Measurements from ENCODE around the gene EFCAB5. TPM values are rescaled to one million over a fixed set of nuclear protein-coding genes. Genes with fewer than 3 reads are reported as not detected.

Gene EFCAB5
- total and polyA plus RNA-seq, 2 of the 13 experiments (the other 11 are each of a cell fraction or from before 2014, with no cell fraction given): 0.15 TPM; not detected in 1

DNA sequence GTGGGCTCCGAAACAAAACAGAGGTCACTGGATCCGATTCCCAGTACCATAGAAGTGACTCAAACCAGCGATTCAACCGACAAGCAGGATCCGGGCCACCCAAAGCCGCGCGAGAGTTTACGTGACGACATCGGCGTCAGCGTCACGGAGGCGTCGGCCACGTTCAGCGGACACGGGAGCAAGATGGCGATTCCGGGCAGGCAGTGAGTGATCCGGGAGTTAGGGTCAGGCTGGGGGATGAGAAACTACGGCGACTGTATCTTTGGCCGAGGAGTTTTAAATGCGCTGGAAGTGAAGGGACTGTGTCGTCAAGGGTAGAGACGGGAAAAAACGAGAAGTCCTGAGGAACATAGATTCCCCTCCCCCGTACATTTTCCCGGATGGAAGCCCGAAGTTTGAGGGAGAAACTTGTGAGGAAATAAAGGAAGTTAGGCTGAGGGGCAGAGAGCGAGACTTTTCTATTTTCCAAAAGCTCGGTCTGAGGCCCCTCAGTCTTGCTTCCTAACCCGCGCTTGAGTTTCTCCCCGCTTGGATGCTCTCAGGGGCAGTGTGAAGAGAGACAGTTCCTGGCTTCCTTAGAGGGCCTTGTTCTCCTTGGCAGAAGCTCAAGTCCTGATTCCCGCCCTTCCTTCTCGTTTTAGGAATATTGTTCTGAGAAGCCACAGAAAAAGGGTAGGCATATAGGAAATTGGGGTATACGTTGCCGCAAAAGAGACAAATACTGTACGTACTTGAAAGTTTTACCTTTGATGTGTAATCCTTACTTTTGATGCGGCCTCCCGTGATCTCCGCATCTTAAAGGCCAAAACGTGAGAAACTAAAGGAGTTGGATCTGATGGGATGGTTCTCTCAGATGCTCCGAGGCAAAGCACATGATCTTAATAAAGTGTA is 175.5 kb downstream of the EFCAB5 start, which contains the start of gene NSRP1 (continued):
- no peak for TF ChIP-seq NCOA5 (CRISPR knock-in tag; IDR thresholded peaks at IDR 0.05)
- TF ChIP-seq, protein P1, sequence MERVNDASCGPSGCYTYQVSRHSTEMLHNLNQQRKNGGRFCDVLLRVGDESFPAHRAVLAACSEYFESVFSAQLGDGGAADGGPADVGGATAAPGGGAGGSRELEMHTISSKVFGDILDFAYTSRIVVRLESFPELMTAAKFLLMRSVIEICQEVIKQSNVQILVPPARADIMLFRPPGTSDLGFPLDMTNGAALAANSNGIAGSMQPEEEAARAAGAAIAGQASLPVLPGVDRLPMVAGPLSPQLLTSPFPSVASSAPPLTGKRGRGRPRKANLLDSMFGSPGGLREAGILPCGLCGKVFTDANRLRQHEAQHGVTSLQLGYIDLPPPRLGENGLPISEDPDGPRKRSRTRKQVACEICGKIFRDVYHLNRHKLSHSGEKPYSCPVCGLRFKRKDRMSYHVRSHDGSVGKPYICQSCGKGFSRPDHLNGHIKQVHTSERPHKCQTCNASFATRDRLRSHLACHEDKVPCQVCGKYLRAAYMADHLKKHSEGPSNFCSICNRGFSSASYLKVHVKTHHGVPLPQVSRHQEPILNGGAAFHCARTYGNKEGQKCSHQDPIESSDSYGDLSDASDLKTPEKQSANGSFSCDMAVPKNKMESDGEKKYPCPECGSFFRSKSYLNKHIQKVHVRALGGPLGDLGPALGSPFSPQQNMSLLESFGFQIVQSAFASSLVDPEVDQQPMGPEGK (CRISPR knock-in tag; IDR thresholded peaks at IDR 0.05): no peak
- peak; percentile 92 for TF ChIP-seq DR1 (CRISPR knock-in tag; IDR thresholded peaks at IDR 0.05)
- no peak for TF ChIP-seq CBX5 (CRISPR knock-in tag; IDR thresholded peaks at IDR 0.05; ENCODE audit: borderline replicate concordance)
- TF ChIP-seq NCOA1 (CRISPR knock-in tag; IDR thresholded peaks at IDR 0.05): no peak; the same call in 1 of the 2 replicates
- no peak; the same call in 1 of the 2 replicates for TF ChIP-seq SMAD3 (CRISPR knock-in tag; IDR thresholded peaks at IDR 0.05)
- TF ChIP-seq RXRB (CRISPR knock-in tag; IDR thresholded peaks at IDR 0.05; ENCODE audit: borderline replicate concordance): peak; percentile 50
- TF ChIP-seq, protein P2, sequence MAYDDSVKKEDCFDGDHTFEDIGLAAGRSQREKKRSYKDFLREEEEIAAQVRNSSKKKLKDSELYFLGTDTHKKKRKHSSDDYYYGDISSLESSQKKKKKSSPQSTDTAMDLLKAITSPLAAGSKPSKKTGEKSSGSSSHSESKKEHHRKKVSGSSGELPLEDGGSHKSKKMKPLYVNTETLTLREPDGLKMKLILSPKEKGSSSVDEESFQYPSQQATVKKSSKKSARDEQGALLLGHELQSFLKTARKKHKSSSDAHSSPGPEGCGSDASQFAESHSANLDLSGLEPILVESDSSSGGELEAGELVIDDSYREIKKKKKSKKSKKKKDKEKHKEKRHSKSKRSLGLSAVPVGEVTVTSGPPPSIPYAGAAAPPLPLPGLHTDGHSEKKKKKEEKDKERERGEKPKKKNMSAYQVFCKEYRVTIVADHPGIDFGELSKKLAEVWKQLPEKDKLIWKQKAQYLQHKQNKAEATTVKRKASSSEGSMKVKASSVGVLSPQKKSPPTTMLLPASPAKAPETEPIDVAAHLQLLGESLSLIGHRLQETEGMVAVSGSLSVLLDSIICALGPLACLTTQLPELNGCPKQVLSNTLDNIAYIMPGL (CRISPR knock-in tag; IDR thresholded peaks at IDR 0.05; ENCODE audit: borderline replicate concordance in 1 of 2, low read depth in 1 of 2): peak; percentile 81 to 83; a peak in 3 of 4 replicates
- TF ChIP-seq ZNF101 (CRISPR knock-in tag; IDR thresholded peaks at IDR 0.05; ENCODE audit: borderline replicate concordance, low read depth): no peak
- peak; percentile 50; the same call in 1 of the 2 replicates for TF ChIP-seq ZNF503 (CRISPR knock-in tag; IDR thresholded peaks at IDR 0.05)
- TF ChIP-seq ZNF891 (CRISPR knock-in tag; IDR thresholded peaks at IDR 0.05): no peak
- TF ChIP-seq NBN (conservative IDR thresholded peaks at IDR 0.05): no peak
- TF ChIP-seq HMG20A (CRISPR knock-in tag; IDR thresholded peaks at IDR 0.05; ENCODE audit: borderline replicate concordance): no peak
- TF ChIP-seq ZMYM3 (CRISPR knock-in tag; IDR thresholded peaks at IDR 0.05): no peak
- no peak for TF ChIP-seq CREBL2 (CRISPR knock-in tag; IDR thresholded peaks at IDR 0.05; ENCODE audit: borderline replicate concordance)
- 0 out of 2 replicates have a peak, but pooled peaks have one; percentile 46 for TF ChIP-seq ZNF205 (CRISPR knock-in tag; IDR thresholded peaks at IDR 0.05)
- no peak for TF ChIP-seq BRCA1 (CRISPR knock-in tag; IDR thresholded peaks at IDR 0.05)
- TF ChIP-seq TFDP1 (CRISPR knock-in tag; IDR thresholded peaks at IDR 0.05; ENCODE audit: borderline replicate concordance): peak; percentile 28; the same call in 1 of the 2 replicates
- TF ChIP-seq GPN1 (CRISPR knock-in tag; IDR thresholded peaks at IDR 0.05; ENCODE audit: borderline replicate concordance): no peak
- TF ChIP-seq, protein P3, sequence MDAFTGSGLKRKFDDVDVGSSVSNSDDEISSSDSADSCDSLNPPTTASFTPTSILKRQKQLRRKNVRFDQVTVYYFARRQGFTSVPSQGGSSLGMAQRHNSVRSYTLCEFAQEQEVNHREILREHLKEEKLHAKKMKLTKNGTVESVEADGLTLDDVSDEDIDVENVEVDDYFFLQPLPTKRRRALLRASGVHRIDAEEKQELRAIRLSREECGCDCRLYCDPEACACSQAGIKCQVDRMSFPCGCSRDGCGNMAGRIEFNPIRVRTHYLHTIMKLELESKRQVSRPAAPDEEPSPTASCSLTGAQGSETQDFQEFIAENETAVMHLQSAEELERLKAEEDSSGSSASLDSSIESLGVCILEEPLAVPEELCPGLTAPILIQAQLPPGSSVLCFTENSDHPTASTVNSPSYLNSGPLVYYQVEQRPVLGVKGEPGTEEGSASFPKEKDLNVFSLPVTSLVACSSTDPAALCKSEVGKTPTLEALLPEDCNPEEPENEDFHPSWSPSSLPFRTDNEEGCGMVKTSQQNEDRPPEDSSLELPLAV (CRISPR knock-in tag; conservative IDR thresholded peaks at IDR 0.05; ENCODE audit: low read depth): no peak
